LNCaP clone FGC (cell line): ENCODE data around the gene PPP3R1.

ENCODE experiments used
- DNase-seq: peaks from one replicate; pipeline ENCODE4 v3.0.0-alpha.2; 2011; ENCODE audit warnings: low read depth
- H3K4me3 ChIP-seq: 2 replicates; pipeline ENCODE4 v1.5.1; 2011; ENCODE audit warnings: mild to moderate bottlenecking, low read depth, low read length, control low read depth
- TF ChIP-seq, protein P1 (sequence below): IDR thresholded peaks from 2 replicates; pipeline ENCODE4 v1.5.1; 2012; ENCODE audit warnings: mild to moderate bottlenecking; ENCODE audit not compliant: control insufficient read depth, insufficient read depth; ENCODE audit errors: extremely low read depth

PPP3R1 gene

DNA sequence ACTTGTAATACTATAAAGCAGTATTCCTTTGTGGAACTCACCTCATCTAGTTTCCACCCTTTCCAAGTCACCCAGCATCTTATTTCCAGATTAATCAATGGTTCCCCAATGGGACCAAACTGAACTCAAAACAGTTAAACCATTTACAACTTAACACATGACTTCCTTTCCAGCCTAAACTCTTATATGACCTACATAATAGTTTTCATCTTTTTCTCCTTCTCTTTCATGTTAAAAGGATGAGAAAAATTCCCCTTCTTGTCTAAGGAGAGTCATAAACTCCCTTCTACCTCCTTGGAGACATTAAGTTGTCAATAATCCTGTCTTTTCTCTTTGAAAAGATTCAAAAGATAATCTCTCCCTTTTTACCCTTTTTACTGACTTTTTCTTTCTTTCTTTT, 6.7 kb downstream of the PPP3R1 start:
- TF ChIP-seq, protein P1, sequence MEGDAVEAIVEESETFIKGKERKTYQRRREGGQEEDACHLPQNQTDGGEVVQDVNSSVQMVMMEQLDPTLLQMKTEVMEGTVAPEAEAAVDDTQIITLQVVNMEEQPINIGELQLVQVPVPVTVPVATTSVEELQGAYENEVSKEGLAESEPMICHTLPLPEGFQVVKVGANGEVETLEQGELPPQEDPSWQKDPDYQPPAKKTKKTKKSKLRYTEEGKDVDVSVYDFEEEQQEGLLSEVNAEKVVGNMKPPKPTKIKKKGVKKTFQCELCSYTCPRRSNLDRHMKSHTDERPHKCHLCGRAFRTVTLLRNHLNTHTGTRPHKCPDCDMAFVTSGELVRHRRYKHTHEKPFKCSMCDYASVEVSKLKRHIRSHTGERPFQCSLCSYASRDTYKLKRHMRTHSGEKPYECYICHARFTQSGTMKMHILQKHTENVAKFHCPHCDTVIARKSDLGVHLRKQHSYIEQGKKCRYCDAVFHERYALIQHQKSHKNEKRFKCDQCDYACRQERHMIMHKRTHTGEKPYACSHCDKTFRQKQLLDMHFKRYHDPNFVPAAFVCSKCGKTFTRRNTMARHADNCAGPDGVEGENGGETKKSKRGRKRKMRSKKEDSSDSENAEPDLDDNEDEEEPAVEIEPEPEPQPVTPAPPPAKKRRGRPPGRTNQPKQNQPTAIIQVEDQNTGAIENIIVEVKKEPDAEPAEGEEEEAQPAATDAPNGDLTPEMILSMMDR: no peak
- no peak for DNase-seq
- H3K4me3 ChIP-seq: no peak overlapping the region

DNA sequence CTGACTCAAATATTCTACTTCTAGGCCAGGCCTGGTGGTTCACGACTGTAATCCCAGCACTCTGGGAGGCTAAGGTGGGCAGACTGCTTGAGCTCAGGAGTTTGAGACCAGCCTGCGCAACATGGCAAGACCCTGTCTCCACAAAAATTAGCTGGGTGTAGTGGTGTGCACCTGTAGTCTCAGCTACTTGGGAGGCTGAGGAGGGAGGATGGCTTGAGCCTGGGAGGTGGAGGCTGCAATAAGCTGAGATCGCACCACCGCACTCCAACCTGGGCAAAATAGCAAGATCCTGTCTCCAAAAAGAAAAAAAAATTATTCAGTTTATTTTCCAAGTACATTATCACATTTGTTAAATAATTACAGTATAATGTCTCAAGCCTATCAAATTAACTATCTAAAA, 7.3 kb downstream of the PPP3R1 start:
- TF ChIP-seq, protein P1: no peak
- H3K4me3 ChIP-seq: no peak overlapping the region

DNA sequence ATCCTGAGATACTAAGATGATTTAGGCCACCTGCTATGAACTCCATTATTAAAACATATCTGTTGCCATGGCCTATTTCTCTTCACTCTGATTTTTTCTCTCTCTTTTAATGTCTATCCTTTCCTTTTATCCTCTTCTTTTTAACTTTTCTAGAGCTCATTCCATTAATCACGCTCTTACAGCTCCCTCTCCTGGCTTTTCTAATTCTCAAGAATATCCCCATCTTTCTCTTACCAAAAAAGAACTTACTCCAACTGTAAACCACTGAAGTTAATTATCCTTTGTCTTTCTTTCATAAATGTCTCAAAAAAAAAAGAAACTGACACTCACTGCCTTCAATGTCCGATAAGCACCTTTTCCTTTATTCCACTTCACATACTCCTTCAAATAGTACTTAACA, 7.9 kb downstream of the PPP3R1 start:
- DNase-seq: no peak
- TF ChIP-seq, protein P1: no peak
- H3K4me3 ChIP-seq: no peak overlapping the region

More for the DNA sequence above, 7.3 kb downstream of the PPP3R1 start:
- DNase-seq: no peak

DNA sequence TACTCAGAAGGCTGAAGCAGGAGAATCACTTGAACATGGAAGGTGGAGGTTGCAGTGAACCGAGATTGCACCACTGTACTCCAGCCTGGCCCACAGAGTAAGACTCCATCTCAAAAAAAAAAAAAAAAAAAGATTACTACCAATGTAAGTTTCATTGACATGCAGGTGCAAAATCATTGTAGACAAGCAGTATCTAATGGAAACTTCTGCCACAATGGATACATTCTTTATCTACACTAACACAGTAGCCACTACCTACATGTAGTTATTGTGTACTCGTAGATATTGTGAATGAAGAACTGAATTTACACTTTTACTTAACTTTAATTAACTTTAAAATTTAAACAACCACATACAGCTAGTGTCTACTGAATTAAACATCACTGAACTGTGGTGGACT, 10.6 kb downstream of the PPP3R1 start:
- DNase-seq: no peak

DNA sequence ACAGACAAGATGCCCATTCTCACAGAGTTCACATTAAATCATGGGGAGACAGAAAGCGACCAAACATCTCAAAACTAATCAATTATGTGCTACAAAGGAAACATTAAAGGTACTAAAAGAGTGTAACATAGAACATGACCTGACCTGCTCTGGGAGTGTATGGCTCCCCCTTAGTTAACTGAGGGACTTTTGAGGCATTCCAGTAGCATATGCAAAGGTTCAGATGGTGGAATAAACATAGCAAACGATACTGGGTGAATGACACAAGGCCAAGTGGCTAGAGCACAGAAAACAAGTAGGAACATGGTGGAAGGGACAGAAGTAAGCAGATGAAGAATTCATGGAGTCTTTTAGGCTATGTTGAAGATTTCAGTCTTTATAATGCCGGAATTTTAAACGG, 11.9 kb downstream of the PPP3R1 start:
- H3K4me3 ChIP-seq: no peak overlapping the region
- no peak for DNase-seq
- TF ChIP-seq, protein P1: no peak

More for the DNA sequence above, 10.6 kb downstream of the PPP3R1 start:
- no peak overlapping the region for H3K4me3 ChIP-seq
- TF ChIP-seq, protein P1: no peak

DNA sequence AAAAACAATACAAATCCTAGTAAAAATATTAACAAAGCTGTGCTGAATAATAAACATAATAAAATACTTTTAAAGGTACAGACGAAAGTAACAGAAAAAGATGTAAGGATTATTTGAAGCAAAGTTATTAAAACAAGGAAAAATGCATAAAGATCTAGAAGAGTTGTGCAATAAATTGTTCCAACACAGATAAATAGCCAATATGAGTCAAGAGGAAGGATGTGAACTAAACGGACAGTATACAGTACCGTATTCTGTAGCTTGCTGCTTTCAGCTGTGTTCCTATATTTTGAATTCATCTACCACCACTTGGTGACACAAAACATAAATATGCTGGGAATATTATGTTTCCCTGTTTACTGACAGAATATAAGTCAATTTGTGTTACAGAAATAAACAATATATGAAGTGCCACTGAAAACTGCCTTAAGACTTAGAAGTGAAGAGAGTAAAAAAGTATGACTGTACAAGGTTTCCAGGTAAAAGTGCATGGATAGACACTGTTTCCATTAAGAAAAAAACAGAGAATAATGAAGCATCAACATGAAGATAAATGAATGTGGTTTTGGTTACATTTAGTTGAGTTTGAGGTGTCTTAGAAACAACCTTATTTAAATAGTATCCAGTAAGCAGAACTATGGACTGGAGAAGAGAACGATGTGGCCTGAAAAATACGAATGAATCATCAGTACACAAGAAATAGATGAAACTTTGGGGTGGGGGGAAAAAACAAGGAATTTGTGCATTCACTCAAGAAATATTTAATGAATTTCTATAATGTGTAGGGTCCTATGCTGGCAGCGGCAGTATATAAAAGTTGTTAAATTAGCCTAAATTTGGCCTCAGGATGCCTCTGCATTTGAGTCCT, 13.1 kb downstream of the PPP3R1 start:
- no peak overlapping the region for H3K4me3 ChIP-seq
- TF ChIP-seq, protein P1: no peak
- DNase-seq: no peak

DNA sequence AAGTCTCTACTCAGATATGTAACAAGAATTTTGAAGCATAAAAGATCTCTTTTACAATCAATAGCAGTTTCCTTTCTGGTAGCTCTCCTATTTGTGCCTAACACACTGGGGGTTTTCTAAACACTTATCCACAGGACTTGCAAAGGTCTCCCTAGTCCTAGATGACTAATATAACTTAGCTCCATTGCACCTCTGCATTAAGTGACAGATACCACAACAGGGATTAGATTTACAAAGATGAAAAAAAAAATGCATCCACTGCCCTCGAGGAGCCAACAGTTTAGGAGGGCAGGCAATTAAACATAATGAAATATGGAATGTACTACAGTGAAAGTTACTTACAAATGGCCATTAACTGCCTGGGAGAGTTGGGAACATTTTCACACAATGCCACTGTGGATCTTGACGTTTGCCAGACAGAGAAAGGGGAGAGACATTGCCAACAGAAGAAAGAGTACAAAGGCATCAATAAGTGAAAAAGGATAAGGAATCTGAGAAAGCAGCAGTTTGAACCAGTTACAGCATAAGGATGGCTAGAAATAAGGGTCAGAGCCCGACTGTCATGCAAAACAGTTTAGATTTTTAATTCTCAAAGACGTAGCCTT, 14.3 kb downstream of the PPP3R1 start:
- H3K4me3 ChIP-seq: no peak overlapping the region
- TF ChIP-seq, protein P1: no peak
- no peak for DNase-seq
